GM12892 (cell line): ENCODE data around the gene KRTAP20-1.

Experiments
- DNase-seq: peaks from one replicate; pipeline ENCODE4 v3.0.0; 2011; ENCODE audit not compliant: insufficient read length
- FAIRE-seq: peaks from 2 replicates; lab custom pipeline; 2011; peaks lifted over from hg19 to GRCh38; lab: Jason Lieb, UNC
- POLR2A ChIP-seq: IDR thresholded peaks from 2 replicates; pipeline ENCODE4 v1.6.1; 2011; ENCODE audit warnings: low read depth, low read length, control low read depth
- POLR2AphosphoS5 ChIP-seq: IDR thresholded peaks from 2 replicates; pipeline ENCODE4 v1.6.1; 2011; ENCODE audit warnings: low read depth, low read length, control low read depth
- TAF1 ChIP-seq: IDR thresholded peaks from 2 replicates; pipeline ENCODE4 v1.6.1; 2011; ENCODE audit warnings: low read depth, mild to moderate bottlenecking, control low read depth, low read length, borderline replicate concordance

Gene KRTAP20-1

DNA sequence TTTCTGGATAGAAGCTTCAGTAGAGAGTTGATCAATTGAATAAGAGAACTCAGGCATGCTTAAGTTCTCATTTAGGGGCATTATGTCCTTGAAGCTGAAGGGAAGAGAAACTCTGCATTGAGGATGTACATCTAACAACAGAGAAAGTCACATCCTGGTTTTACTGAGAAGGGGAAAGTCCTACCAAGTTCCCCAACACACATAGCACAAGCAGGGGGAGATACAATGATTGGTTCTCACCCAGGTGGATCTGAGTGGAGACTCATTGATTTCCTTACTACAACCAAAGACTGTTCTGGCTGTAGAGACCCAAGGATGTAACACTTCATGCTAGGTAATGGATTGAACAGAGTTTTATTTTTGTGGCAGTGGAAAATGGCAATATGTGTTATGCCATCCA lies 1.0 kb upstream of the KRTAP20-1 start:
- TF ChIP-seq POLR2A (no peak), TAF1 (no peak), POLR2AphosphoS5 (no peak)
- FAIRE-seq (no peak), DNase-seq (no peak)

GRCh38 chr21:30620080-30620479 lies 3.9 kb downstream of the KRTAP20-1 start:
- DNase-seq (no peak), FAIRE-seq (no peak)
- TF ChIP-seq POLR2A, result no peak
- TF ChIP-seq TAF1, result no peak
- no peak for TF ChIP-seq POLR2AphosphoS5

DNA sequence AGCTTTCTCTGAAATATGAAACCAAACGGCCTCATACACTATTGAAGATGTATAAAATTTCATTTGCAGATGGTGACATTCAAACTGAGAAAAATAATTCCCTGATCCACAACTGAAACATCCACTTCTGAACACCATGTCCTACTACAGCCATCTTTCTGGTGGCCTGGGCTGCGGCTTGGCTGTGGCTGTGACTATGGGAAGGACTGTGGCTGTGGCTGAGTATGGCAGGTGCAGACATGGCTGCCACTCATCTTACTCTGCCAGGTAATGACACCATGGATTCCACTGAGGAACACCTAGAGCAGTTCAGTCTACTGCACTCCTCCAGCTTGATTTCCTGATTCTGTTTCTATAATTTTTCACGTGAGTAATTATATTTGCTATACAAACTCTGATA lies 4.3 kb downstream of the KRTAP20-1 start, which contains the start of gene KRTAP20-4:
Gene KRTAP20-4, plus strand, starts transcription at position 106 of the 400 bp plus-strand sequence.
- DNase-seq, result no peak
- FAIRE-seq, result no peak
- TF ChIP-seq POLR2A (no peak), POLR2AphosphoS5 (no peak), TAF1 (no peak)

DNA sequence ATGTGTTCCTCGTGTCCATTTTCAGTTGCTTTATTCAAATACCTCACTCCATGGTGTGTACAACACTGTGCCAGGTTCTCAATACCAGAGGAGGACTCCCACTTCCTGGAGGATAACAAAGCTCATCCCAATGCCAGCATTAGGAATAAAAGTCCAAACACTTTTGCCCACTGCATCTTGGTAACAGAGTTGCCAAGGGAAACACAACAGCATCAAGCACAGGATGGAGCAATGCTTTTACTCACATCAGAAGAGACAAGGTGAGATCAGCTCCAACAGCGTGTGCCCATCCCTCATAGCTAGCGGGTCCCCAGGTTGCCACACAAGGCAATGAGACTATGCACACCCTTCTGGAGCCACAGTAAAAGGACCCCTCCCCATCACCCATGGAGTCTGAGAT lies 7.1 kb downstream of the KRTAP20-1 start:
- DNase-seq (no peak), FAIRE-seq (no peak)
- TF ChIP-seq POLR2AphosphoS5, result no peak
- no peak for TF ChIP-seq POLR2A
- no peak for TF ChIP-seq TAF1

- no peak for DNase-seq
- FAIRE-seq, result no peak
- TF ChIP-seq POLR2A, result no peak
- TF ChIP-seq POLR2AphosphoS5, result no peak
- no peak for TF ChIP-seq TAF1
Observed at GRCh38 chr21:30625449-30626165, 9.4 kb downstream of the KRTAP20-1 start.

DNA sequence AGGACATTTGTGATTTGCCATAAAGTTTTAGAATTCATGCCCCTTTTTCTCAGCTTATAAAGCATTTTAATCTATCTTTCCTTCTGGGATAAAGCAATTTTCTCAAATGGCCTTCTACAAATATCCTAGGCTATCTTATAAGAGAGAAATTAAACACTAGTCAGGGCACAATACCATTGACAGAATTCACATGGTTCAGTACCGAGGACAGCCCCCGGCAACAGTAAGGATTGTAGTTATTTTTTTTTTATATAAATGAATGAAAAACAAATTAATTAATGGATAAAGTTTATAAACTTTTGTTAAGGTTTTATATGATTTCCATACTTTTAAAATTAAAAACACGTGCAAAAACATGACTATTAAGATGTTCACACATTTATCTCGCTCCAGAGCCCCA lies 11.9 kb downstream of the KRTAP20-1 start:
- DNase-seq (no peak), FAIRE-seq (no peak)
- TF ChIP-seq POLR2A (no peak), TAF1 (no peak), POLR2AphosphoS5 (no peak)

- FAIRE-seq, result no peak
- no peak for DNase-seq
- TF ChIP-seq POLR2AphosphoS5, result no peak
- no peak for TF ChIP-seq POLR2A
- TF ChIP-seq TAF1, result no peak
Observed at GRCh38 chr21:30629200-30629599, 13.0 kb downstream of the KRTAP20-1 start.

GRCh38 chr21:30634906-30635305 lies 18.7 kb downstream of the KRTAP20-1 start, which contains the start of gene KRTAP20-2:
Gene KRTAP20-2, plus strand, starts transcription at chr21:30635206. Its CDS starts 58 bp downstream, at chr21:30635264.
- no peak for FAIRE-seq
- no peak for DNase-seq
- no peak for TF ChIP-seq POLR2A
- no peak for TF ChIP-seq POLR2AphosphoS5
- no peak for TF ChIP-seq TAF1

DNA sequence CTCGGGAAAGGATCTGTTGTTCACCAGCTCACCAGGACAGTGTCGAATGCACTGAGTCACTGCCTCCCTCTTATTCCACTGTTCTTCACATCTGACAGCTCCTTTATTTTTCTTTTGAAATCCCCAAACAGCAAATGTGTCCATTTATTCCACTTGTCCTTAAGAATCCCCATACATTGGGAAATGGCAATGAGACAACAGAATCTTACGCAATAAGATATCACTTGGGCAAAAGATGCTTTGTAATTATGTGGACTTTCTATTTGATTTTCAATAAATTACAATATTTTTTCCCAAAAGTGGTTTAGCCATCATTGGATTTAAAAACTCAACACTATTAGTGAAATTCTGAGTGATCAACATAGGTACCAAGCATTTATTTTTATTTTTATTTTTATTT lies 22.5 kb downstream of the KRTAP20-1 start:
- no peak for TF ChIP-seq POLR2AphosphoS5
- TF ChIP-seq POLR2A, result no peak
- no peak for TF ChIP-seq TAF1
- DNase-seq, result no peak
- no peak for FAIRE-seq

DNA sequence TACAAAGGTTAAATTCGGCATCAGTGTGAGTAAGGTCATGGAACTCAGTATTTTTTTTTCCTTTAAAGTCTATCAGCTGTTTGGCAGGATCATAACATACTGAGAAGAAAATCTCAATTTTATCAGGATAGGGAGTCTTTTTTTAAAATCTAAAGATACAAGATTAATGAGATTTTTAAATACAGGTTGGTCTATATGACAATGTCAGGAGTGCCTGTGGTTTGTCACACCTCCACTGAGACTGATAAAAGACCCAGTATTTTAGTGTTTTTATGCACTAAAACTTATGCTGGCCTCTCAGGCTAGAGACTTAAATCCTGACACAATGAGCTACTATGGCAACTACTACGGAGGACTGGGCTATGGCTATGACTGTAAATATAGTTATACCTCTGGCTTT lies 26.3 kb downstream of the KRTAP20-1 start, which contains the start of gene KRTAP20-3:
Gene KRTAP20-3, plus strand, starts transcription at position 301 of the 400 bp plus-strand sequence.
- FAIRE-seq (no peak), DNase-seq (no peak)
- TF ChIP-seq TAF1, result no peak
- no peak for TF ChIP-seq POLR2A
- no peak for TF ChIP-seq POLR2AphosphoS5

- TF ChIP-seq POLR2AphosphoS5, result no peak
- no peak for TF ChIP-seq TAF1
- TF ChIP-seq POLR2A, result no peak
- DNase-seq, result no peak
- no peak for FAIRE-seq
Observed at GRCh38 chr21:30646904-30647414, 30.7 kb downstream of the KRTAP20-1 start.

DNA sequence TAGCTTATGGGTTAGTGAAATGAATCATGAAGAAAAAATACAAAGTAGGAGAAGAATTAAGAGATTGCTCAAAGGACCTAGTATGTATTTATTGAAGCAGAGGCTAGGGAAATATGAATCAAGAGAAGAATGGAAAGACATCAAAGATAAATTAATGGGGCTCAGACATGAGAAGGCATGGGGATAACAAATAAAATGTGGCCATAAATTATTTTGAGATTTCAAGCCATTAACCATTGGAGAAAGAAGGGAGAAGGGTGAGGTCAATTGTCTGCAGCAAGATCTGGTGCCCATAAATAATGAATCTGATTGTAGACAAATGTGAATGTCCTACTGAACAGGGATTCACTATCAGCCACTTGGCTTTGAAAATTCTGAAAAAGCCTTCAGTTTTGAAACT lies 36.7 kb downstream of the KRTAP20-1 start:
- TF ChIP-seq POLR2AphosphoS5, result no peak
- FAIRE-seq (no peak), DNase-seq (no peak)
